GM19023 (cell line): ENCODE data around the gene PELI3.
A peak's percentile ranks its signal among the peaks of the same experiment; 100 is the strongest.
"Not testable (repeated sequence)": the region's sequence is repeated elsewhere in the genome, so short reads cannot be mapped to it uniquely, and the experiment has no call there.

Experiments
- ATAC-seq: cut with Tn5 transposase; IDR thresholded peaks from one replicate; pipeline ENCODE4 v1.9.1; 2021; ENCODE audit warnings: mild to moderate bottlenecking, moderate library complexity; ENCODE audit not compliant: unreplicated experiment

Gene PELI3

DNA sequence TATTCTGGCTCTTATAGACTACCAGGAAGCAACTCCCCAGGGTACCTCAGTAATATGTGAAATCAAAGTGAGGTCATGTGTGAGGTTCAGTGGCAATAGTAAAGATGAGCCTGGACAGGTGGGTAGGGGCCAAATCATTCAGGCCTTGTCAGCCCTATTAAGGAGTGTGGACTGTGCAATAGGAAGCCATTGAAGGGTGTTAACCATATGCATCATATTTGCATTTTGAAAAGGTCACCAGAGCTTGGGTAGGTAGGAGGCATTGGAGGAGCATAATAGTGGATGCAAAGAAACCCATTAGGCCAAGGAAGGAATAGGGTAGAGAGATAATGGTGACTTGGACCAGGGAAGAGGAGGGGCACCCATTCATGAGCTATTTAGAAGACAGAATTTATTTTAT, 19.7 kb upstream of the PELI3 start:
- ATAC-seq: no peak

DNA sequence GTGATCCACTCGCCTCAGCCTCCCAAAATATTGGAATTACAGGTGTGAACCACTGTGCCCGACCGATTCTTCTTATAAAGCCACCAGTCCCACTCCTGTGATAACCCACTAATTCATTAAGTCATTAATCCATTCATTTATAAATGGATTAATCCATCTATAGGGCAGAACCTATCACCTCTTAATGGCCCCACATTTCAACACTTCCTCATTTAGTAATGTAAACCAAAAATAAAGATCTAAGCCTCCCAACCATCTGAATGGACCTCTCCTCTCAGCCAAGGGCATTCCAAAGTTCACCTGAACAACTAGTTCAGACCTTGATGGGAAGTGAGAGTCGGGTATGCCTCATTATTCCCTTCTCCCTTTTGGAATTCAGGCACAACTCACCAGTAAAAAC, 18.2 kb upstream of the PELI3 start:
- ATAC-seq: no peak

DNA sequence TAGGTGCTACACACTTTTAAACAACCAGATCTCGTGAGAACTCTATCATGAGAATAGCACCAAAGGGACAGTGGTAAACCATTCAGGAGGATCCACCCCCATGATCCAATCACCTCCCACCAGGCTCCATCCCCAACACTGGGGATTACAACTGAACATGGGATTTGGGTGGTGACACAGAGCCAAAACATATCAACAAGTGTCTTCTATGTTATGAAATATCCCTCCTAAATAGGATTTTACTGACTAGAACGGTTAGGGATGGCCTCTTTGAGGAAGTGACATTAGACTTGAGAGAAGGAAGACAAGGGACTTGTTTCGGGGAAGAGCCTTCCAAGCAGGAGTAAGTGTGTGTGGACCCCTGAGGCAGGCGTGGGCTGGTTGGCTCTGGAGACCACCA, 16.1 kb upstream of the PELI3 start:
- ATAC-seq: no peak

DNA sequence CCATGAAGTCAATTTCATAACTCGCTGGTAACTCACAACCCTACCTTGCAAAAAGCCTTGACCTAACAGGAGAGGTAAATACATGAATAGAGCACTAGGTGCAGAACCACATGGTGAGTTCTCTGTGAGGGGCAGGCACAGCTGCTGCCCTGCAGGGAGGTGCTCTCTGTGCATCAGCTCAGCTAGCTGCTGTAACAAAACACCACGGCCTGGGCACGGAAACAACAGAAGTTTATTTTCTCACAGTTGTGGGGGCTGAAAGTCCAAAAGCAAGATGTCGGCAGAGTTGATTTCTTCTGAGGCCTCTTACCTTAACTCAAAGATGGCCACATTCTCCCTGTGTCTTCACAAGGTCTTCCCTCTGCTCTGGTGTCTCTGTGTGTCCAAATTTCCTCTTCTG, 15.0 kb upstream of the PELI3 start:
- no peak for ATAC-seq

DNA sequence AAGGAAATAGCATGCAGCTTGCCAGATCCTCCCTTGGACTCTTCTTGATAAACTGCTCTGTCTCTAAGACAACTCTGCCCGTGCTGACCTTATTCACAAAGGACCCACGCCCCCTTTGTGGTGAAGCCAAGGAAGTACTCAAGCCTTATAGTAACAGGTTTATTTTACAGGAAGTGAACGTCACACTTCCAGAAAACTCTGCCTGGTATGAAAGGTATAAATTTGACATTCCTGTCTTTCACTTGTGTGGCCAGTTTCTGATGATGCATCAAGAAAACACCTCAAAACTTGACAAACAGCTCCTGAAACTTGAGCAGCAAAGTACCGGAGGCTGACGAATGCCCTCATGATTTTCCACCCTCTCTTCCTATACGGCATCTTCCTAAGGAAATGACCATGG, 12.5 kb upstream of the PELI3 start:
- no peak for ATAC-seq

DNA sequence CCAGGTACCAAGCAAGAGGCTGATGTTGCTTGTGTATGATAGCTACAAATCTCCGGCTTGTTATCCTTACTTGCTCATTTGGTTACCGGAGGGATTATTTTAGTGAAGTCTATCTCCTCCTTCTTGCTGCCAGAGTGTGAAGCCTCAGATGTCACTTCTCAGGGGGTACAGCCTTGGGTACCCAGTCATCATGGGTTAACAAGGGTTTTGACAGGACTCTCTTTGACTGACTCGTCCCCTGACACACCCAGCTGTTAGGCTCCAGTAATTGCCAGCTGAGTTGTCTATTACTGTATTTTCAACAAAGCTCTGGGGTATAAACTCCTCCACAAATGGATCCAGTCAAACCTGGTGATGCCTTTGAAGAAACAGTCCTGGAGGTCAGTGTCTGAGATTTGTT, 11.9 kb upstream of the PELI3 start:
- no peak for ATAC-seq

DNA sequence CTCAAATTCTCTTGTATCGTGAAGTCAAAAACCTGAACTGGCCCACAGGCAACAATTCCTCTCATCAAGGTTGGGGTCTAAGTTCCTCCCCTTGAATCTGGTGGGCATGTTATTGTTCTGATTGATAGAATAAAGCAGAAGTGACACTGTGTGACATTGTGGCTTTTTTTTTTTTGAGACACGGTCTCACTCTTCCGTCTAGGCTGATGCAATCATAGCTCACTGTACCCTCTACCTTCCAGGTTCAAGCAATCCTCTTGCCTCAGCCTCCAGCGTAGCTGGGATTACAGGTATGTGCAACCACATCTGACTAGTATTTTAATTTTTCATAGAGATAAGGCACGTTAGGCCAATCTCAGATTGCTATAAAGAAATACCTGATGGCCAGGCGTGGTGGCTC, 8.9 kb upstream of the PELI3 start:
- ATAC-seq: no peak

DNA sequence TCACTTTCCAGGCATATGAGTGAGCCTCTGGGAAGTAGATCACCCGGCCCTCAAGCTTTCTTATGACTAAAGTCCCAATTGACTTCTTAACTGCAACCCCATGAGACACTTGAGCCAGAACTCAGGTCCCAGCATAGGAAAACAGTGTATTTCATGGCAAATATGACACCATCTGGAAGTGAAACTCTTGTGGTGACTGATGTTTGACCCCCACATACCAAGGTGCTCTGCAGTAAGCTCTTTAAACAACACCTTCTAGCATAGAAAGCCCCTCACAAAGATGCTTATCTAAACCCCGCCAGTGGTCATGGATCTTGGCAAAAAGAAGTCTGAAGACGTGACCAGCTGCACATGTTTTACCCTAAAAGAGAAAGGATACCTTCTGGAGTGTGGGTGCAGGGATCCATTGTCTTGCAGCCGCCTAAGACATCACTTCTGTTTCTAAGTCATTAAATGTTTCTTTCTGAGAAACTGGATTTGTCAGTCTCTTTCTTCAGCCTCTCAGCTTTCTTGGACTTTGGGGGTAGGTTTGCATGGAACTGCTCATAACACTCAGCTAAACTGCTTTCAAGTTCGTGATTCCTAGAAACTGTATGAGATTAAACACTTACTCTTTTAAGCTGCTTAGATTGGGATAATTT, 7.4 kb upstream of the PELI3 start:
- ATAC-seq: no peak

DNA sequence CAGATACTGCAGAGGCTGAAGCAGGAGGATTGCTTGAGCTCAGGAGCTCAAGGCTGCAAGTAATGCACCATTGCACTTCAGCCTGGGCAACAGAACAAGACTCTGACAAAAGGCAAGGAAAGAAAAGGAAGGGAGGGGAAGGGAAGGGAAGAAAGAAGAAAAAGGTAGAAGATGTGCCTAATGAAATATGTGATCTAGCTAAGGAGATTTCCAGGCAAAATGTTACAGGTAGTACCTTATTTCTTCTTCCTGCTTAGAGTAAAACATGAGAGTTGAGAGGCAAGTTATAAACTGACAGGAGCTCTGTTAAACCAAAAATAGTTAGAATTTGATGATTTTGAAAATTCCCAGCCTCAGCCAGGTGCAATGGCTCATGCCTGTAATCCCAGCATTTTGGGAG, 4.7 kb upstream of the PELI3 start:
- no peak for ATAC-seq

DNA sequence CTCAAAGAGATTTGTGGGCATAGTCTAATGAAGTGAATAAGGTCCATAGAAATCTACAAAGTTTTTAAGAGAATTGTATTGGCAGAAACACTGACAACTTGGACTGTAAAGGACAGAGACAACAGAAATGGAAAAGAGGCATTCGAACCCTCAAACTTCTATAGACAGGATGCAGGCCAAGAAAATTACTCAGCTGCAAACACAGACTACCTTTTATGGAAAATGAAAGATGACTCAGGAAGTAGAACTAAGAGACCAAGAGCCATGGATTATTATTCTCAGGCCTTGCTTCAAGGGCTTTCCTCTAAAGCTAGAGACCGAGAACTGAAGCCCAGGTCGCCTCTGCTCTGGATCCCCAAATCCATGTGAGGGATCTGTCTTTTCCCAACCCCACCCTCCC, 3.8 kb upstream of the PELI3 start:
- no peak for ATAC-seq

DNA sequence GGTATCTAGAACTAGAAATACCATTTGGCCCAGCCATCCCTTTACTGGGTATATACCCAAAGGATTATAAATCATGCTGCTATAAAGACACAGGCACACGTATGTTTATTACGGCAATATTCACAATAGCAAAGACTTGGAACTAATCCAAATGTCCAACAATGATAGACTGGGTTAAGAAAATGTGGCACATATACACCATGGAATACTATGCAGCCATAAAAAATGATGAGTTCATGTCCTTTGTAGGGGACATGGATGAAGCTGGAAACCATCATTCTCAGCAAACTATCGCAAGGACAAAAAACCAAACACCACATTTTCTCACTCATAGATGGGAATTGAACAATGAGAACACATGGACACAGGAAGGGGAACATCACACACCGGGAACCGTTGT, 2.6 kb upstream of the PELI3 start:
- not testable (repeated sequence) for ATAC-seq

DNA sequence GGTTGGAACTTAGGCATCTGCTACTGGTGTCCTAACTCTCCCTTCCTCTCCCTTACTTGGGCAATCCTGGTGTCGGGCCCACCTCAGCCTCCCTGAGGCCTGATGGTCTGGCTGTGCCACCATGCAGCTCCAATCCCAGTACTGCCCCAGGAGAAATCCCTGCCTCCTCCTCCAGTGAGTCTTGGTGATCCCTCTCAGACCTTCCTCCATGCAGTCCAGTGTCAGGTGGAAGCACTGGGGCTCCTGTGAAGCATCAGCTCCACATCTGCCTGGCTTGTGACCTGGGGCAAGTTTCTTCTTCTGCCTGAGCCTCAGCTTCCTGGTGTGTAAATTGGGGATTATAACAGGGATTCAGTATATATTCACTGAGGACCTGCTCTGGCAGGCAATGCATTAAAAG, 1.8 kb upstream of the PELI3 start:
- ATAC-seq: no peak

DNA sequence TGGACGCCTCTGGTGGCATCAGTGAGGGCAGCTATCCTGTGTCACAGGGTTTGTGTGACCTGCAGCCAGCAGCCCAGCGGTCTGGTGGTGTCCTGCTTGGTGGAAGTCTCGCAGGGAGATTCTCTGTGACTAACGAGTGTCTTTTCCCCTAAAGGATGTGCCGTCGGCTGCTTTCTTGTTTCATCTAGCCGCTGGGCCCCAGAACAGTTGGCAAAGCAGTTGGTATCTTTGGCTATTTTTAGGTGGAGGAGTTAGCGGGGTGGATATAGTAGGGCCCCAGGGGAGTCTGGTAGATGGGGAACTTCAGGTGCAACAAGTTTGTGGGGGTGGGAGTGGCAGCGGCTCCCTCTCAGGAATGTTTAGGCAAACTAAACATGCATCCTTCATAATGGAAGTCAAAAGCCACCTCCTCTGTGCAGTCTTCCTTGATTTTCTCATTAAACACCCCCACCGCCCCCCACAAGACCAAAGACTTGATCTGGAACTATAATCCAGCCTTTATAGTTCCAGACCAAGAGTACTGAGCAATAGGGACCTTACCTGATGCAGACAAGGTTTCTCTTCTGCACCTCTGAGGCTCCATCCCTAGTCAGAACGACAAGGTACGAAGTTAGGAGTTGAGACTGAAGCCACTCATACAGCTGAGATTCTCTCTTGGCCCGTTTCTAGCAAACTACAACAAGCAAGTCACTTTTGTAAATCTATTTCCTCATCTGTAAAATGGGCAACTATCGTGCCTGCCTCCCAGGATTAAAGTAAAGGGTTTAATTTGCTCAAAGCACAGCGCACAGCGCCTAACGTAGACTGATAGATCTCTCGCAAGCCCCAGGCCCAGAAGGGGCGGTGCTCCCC, 1.1 kb upstream of the PELI3 start:
- no peak for ATAC-seq

DNA sequence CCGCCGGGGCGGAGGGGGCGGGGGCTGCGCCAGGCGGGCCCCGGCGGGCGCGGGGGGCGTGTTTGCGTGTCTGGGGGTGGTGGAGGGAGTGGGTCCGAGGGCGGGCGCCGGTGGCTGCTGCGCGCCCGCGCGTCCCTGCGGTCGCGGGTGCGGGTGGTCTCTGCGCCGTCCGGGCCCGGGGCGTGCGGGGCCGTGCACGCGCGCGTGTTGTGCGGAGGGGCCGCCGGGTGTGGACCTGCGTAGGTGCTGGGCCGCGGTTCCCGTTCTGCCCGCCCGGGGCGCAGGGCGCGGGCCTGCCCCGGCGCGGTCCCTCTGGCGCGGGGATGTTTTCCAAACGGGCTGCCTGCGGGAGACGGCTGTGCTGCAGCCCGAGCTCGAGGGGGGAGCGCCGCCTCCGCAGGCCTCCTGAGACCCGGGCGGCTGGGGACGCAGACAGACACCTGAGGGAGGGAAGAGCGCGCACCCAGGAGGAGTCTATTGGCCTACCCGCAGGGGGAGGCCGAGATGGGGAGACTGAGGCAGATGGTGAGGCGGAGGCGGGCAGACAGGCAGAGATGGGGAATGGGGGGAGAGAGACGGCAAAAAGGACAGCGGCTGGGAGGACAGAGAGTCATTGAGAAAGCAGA, 442 bp downstream of the PELI3 start:
- peak; percentile 41 for ATAC-seq

DNA sequence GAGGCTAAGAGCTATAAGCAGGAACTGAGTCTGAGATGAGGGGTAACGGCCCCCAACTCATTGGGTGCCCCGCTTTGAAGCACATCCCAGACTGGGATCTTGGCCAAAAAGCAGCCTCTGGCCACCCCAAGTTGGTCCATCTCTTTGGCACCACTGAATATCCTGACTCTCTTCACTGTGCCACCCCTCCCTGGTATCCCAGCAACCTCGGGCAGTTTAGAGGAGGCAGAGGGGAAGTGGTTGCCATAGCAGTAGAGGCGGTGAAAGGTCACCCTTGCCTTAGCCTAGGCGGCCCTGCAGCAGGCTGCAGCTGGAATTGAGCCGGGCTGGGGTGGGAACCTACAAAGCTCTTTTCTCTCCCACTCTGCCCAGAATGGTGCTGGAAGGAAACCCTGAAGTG, 1.1 kb downstream of the PELI3 start:
- no peak for ATAC-seq

DNA sequence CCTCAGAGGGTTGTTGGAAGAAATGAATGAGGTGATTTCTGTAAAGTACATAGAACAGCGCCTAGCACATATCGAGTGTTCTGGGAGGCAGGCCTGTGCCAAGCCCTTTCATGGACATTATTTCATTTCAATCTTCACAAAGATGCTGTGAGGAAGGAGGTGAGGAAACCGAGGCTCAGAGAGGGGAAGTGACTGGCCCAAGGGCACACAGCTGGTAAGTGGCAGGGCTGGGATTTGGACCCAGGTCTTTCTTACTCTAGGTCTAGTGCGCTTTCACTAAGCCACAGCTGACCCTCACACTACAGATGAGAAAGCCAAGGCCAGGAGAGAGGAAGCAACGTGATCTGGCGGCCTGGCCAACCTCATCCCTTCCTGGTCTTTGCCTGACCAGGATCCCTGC, 2.0 kb downstream of the PELI3 start:
- no peak for ATAC-seq

DNA sequence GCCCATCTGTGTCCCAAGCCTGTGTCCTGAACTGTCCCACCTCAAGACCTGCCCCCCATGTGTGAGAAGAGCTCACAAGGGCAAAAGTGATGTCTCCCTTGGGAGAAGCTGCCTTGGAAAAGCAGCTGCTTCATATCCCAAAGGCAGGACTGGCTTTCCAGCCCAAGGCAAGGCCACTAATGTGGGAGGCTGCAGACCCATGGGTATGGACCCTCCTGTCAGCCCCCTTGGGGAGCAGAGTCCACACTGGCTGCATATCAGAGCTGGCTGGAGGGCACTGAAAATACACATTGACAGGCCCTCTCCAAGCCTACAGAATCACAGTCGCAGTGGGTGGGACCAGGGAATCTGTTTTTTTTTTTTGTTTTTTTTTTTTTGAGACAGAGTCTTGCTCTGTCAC, 2.7 kb downstream of the PELI3 start:
- no peak for ATAC-seq

DNA sequence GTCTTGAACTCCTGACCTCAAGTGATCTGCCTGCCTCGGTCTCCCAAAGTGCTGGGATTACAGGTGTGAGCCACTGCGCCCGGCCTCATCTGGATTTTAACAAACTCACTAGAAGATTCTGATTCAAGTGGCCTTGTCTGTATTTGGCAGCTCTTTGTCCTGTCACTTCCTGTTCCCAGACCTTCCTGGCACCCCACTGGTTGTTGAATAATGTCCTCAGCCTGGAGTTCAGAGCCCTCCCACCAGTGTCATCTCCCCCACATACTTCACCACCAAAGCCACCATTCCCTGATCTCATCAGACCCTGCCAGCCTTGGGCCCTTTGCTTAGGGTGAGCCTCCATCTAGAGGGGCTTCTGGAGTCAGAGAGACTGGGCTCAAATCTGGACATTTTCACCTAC, 3.3 kb downstream of the PELI3 start:
- ATAC-seq: no peak

DNA sequence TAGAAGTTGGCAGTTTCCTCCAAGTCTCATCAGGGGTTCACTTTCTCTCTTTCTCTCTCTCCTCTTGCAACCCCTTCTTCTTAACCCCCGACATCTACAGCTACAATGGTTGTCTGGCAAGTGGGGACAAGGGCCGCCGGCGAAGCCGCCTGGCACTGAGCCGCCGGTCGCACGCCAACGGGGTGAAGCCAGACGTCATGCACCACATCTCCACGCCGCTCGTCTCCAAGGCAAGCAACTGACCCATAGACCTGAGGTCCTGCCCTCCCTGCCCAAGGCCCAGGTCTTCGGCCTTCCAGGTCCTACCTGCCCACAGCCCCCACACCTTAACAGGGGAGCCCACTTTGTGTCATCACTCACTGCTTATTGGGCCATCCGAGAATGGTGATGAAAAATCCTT, 4.4 kb downstream of the PELI3 start:
- ATAC-seq: no peak

DNA sequence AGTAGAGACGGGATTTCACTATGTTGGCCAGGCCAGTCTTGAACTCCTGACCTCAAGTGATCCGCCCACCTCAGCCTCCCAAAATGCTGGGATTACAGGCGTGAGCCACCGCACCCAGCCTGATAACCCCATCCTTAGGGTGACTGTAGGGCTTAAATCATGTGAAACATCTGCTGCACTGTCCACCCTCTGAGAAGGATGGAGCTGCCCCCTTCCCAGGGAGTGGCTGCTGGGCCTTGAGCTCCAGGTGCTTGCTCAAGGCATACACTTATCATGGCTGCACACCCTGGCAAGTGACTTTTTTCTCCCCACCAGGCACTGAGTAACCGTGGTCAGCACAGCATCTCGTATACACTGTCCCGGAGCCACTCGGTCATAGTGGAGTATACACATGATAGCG, 5.3 kb downstream of the PELI3 start:
- no peak for ATAC-seq

DNA sequence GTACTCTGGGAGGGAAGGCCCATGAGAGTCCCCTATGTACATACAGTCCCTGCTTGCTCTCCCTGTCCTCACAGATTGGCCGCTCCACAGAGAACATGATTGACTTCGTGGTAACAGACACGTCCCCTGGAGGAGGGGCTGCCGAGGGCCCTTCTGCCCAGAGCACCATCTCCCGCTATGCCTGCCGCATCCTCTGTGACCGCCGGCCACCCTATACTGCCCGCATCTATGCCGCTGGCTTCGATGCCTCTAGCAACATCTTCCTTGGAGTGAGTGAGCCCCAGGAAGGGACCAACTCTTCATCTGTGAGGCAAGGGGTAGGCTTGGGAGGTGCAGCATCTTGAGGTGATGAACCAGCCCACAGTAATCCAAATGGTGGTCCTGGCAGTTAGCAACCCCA, 6.5 kb downstream of the PELI3 start:
- ATAC-seq: no peak
